IPS-15b (cell line): ENCODE data around the gene TMEM123.

Experiments
- H3K27me3 ChIP-seq: one replicate; pipeline ENCODE4 v1.6.1; 2013; ENCODE audit warnings: low read length; ENCODE audit not compliant: control insufficient read depth, insufficient read depth
- H3K36me3 ChIP-seq: one replicate; pipeline ENCODE4 v1.6.1; 2013; ENCODE audit warnings: low read length; ENCODE audit not compliant: control insufficient read depth, insufficient read depth
- H3K4me1 ChIP-seq: one replicate; pipeline ENCODE4 v1.6.1; 2013; ENCODE audit warnings: mild to moderate bottlenecking, low read length; ENCODE audit not compliant: control insufficient read depth, insufficient read depth
- H3K4me3 ChIP-seq: one replicate; pipeline ENCODE4 v1.5.1; 2013; ENCODE audit warnings: low read depth, low read length
- H3K9ac ChIP-seq: one replicate; pipeline ENCODE4 v1.6.1; 2013; ENCODE audit warnings: low read depth, mild to moderate bottlenecking, low read length
- H3K9me3 ChIP-seq: one replicate; pipeline ENCODE4 v1.6.1; 2013; ENCODE audit warnings: mild to moderate bottlenecking, low read length; ENCODE audit not compliant: control insufficient read depth, insufficient read depth

TMEM123 gene

GRCh38 chr11:102452461-102453301 lies at the start of gene TMEM123:
Gene TMEM123, minus strand, starts transcription at chr11:102452765. Its CDS starts 142 bp downstream, at chr11:102452623.
- Histone ChIP-seq H3K4me3 (peak within 1 kb of the TSS; percentile 88), H3K9ac (peak within 1 kb of the TSS; percentile 85), H3K27me3 (peaks cover 37% of the 10 kb centered on the region), H3K4me1 (peaks cover 30% of the 10 kb centered on the region), H3K36me3 (no peaks in the 10 kb centered on the region), H3K9me3 (no peaks in the 10 kb centered on the region)

- no peak overlapping the region for H3K4me3 ChIP-seq
- no peaks in the 10 kb centered on the region for H3K9me3 ChIP-seq
- no peaks in the 10 kb centered on the region for H3K4me1 ChIP-seq
- no peaks in the 10 kb centered on the region for H3K36me3 ChIP-seq
- no peaks in the 10 kb centered on the region for H3K27me3 ChIP-seq
- H3K9ac ChIP-seq = no peak overlapping the region
Measured at GRCh38 chr11:102500829-102501228, 48.3 kb upstream of the TMEM123 start.

DNA sequence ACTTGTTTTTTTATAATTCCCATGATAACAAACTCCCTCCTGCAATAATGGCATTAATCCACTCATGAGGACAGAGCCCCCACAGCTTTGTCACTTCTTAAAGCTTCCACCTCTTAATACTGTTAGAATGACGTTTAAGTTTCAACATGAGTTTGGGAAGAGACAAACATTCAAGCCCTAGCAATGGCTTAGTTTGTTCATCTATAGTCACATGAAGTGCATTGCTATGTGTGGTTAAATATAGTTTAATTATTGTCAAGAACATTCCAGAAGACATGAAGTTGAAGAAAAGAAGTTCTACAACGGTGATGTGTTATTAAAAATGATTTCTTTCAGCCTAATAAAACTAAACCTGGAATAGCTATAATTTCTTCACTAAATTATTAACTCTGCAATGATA lies 47.4 kb upstream of the TMEM123 start:
- no peaks in the 10 kb centered on the region for H3K4me1 ChIP-seq
- no peak overlapping the region for H3K9ac ChIP-seq
- no peaks in the 10 kb centered on the region for H3K36me3 ChIP-seq

GRCh38 chr11:102499151-102499550 lies 46.6 kb upstream of the TMEM123 start:
- H3K9ac ChIP-seq = no peak overlapping the region
- no peaks in the 10 kb centered on the region for H3K9me3 ChIP-seq
- no peaks in the 10 kb centered on the region for H3K27me3 ChIP-seq
- H3K4me1 ChIP-seq = no peaks in the 10 kb centered on the region
- H3K4me3 ChIP-seq = no peak overlapping the region
- no peaks in the 10 kb centered on the region for H3K36me3 ChIP-seq

More for the DNA sequence above, 47.4 kb upstream of the TMEM123 start:
- Histone ChIP-seq H3K9me3 (no peaks in the 10 kb centered on the region), H3K4me3 (no peak overlapping the region), H3K27me3 (no peaks in the 10 kb centered on the region)

DNA sequence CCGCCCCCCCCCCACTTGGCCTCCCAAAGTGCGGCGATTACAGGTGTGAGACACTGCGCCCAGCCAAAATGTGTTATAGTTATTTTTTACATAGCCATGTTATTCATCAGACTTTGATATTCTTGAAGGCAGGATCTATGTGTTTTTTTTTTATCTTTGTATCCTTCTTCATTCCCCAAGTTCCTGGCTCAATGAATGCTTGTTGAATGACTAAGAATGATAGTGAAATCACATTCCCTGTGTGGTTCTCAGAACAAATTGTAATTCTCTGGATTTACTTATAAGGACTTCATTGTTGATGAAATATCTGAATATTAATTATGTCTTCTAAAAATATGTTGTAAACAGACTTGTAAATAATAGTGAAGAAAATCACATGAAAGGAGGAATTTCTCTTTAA lies 44.5 kb upstream of the TMEM123 start:
- Histone ChIP-seq H3K4me3 (no peak overlapping the region), H3K36me3 (no peaks in the 10 kb centered on the region), H3K9ac (no peak overlapping the region), H3K9me3 (no peaks in the 10 kb centered on the region), H3K27me3 (no peaks in the 10 kb centered on the region), H3K4me1 (no peaks in the 10 kb centered on the region)

DNA sequence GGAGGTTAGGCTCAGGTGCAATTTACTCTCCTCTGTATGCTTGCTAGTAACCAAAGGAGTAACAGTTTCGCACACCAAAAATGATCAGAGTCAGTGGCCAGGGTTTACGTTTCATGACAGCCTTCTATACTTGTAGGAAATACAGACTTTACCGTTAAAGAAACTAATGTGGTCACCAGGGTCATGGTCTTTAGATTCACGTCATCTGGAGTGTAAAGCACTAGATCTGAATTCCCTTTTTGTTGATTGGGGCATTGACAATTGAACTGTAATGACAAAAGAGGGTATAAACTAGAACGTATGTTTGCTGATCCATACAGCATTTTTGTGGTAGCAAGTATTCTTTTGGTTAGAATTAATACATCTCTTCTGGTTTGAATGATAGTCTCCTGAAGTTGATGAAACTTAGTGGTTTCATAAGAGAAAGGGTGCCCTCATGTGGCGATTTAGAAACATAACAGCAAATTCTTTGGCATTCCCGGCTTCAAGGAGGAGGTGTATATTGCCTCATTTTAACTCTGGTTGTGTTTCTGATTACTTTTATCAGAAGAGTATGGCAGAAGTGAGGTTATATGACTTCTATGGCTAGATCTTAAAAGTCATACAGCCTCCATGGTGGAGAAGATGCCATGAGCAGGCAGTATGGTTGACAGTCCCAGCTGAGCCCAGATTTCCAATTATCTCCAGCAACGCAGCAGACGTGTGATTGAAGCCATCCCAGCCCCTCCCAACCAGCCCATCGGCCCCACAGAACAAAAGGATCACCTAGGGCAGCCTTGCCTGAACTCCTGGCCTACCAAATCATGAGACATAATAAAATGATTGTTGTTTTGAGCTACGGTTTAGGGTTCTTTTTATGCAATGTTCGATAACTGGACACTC lies 42.8 kb upstream of the TMEM123 start:
- H3K9ac ChIP-seq = no peak overlapping the region
- peak overlapping the region; percentile 30 for H3K4me3 ChIP-seq
- H3K27me3 ChIP-seq = no peaks in the 10 kb centered on the region
- H3K36me3 ChIP-seq = no peaks in the 10 kb centered on the region
- no peaks in the 10 kb centered on the region for H3K4me1 ChIP-seq
- no peaks in the 10 kb centered on the region for H3K9me3 ChIP-seq

- Histone ChIP-seq H3K36me3 (no peaks in the 10 kb centered on the region), H3K4me1 (no peaks in the 10 kb centered on the region), H3K27me3 (no peaks in the 10 kb centered on the region), H3K9ac (no peak overlapping the region), H3K4me3 (no peak overlapping the region), H3K9me3 (no peaks in the 10 kb centered on the region)
Measured at GRCh38 chr11:102494216-102494615, 41.7 kb upstream of the TMEM123 start.

DNA sequence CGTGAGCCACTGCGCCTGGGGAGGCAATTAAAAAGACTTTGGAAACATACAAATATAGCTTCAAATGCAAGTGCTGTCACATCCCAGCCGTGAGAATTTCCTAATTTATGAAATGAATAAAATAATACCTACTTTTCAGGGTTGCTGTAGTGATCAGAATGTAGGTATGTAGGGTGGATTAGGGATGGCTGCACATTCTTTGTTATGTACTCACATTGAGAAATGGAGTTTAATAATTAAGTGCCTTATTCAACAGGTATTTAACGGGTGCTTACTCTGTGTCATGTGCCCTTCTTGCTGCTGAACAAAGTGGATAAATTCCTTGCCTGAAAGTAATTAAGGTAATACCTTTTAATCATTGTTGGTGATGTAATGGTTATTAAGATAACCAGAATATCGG lies 41.0 kb upstream of the TMEM123 start:
- Histone ChIP-seq H3K9ac (no peak overlapping the region), H3K27me3 (no peaks in the 10 kb centered on the region), H3K9me3 (no peaks in the 10 kb centered on the region), H3K4me1 (no peaks in the 10 kb centered on the region), H3K36me3 (no peaks in the 10 kb centered on the region), H3K4me3 (no peak overlapping the region)

GRCh38 chr11:102491969-102492368 lies 39.4 kb upstream of the TMEM123 start:
- no peaks in the 10 kb centered on the region for H3K9me3 ChIP-seq
- H3K4me1 ChIP-seq = no peaks in the 10 kb centered on the region
- no peak overlapping the region for H3K4me3 ChIP-seq
- no peaks in the 10 kb centered on the region for H3K36me3 ChIP-seq
- no peak overlapping the region for H3K9ac ChIP-seq
- H3K27me3 ChIP-seq = no peaks in the 10 kb centered on the region

GRCh38 chr11:102489186-102490145 lies 36.9 kb upstream of the TMEM123 start:
- H3K4me3 ChIP-seq = no peak overlapping the region
- H3K27me3 ChIP-seq = no peaks in the 10 kb centered on the region
- H3K36me3 ChIP-seq = no peaks in the 10 kb centered on the region
- H3K9ac ChIP-seq = no peak overlapping the region
- H3K9me3 ChIP-seq = no peaks in the 10 kb centered on the region
- no peaks in the 10 kb centered on the region for H3K4me1 ChIP-seq

DNA sequence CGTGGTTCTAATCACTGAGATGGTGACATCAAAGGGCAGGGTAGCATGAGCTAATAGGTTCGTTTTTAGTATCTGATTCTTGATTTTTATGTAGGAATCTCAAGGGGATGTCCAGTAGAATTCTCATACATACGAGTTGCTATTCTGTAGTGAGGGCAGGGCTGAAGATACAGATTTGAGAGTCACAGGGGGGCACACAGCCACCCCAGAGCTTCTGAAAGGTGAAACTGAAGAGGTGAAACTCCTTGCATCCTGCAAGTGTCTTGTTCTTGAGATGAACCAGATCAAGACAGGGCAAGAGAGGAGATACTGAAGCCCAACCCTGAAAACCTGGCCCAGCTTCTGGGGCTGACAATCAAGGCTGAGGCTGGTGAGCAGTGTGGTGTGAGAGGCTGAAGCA lies 35.6 kb upstream of the TMEM123 start:
- H3K9ac ChIP-seq = no peak overlapping the region
- no peaks in the 10 kb centered on the region for H3K9me3 ChIP-seq
- H3K4me1 ChIP-seq = no peaks in the 10 kb centered on the region
- H3K27me3 ChIP-seq = no peaks in the 10 kb centered on the region
- H3K4me3 ChIP-seq = no peak overlapping the region
- no peaks in the 10 kb centered on the region for H3K36me3 ChIP-seq
